Measurements from ENCODE around the gene MKS1.

MKS1 gene

DNA sequence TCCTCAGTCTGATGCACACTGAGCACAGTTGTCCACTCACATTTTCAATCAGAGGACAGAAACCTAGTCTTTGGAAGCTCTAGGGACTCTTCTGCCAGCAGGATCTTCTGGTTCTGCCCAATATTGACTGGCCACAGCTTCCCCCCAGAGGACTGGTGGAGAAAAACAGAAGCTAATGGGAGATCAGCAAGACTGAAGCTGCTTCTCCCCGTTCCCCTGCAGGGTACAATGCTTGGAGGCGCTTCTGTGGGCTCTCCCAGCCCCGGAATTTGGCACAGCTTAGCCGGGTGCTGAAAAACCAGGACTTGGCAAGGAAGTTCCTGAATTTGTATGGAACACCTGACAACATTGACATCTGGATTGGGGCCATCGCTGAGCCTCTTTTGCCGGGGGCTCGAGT, 16.2 kb downstream of the MKS1 start:
- DNase-seq (ENCODE audit: low read depth in 2 of 2), result no peak

DNA sequence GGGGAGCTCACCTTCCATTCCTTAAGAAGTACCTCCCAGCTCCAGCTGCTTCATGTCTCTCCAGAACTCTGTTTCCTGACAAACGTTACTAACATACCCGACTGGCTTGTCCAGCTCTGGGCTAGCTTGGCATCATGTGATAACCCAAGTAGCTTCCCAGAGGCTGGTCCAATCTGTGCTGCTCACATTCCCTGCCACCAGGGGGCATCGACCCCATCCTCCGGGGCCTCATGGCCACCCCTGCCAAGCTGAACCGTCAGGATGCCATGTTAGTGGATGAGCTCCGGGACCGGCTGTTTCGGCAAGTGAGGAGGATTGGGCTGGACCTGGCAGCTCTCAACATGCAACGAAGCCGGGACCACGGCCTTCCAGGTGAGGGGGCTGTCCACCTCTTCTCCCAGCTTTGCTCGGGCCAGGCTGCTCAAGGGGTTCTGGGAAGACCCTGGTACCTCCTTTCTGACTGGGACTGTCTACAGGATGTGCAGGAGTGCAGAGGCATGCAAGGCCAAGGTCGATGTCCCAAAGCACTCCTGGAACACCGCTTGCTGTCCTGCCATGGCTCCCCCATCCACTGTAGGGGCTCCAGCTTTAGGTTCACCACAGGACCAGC, 18.9 kb downstream of the MKS1 start:
- DNase-seq (ENCODE audit: low read depth in 2 of 2), result peak in 1 of 2 donors; percentile 13

DNA sequence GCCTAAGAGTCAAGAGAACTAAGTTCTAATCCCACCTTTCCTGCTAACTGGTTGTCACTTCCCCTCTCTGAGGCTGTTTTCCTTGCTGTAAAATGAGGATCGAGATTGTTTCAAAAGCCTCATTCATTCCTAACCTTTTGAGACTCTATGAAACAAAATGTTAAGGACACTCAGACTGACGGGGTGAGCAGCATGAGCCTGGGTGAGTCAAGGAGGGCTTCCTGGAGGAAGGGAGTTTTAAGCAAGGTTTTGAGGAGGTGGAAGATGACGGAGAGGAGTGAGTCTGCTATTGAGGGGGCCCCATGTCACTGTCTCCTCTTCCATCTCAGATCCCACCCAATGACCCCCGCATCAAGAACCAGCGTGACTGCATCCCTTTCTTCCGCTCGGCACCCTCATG, 22.4 kb downstream of the MKS1 start:
- DNase-seq (ENCODE audit: low read depth in 2 of 2), result no peak

DNA sequence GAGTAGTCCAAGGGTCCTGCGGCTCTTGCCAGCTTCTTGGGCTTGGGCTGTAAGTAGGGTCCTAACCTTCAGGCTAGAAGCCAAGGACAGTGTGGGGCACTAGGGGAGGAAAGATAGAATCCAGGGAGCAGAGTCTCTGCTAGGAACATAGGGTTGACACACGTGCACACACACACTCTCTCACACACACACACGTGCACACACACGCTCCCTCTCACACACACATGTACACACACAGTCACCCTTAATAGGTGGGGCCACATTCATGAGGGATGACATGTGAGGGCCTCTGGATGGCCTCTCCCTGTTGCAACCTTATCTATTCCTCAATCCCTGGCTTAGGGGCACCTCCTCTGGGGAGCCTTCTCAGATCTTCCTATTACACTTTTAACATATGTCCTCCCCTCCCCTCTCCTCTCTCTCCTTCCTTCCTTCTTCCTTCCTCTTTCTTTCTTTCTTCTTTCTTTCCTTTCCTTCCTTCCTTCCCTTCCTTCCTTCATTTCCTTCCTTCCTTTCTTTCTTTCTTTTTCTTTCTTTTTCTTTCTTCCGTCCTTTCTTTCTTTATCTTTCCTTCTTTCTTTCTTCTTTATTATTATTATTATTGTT, 23.4 kb downstream of the MKS1 start:
- no peak for DNase-seq (ENCODE audit: low read depth in 2 of 2)

DNA sequence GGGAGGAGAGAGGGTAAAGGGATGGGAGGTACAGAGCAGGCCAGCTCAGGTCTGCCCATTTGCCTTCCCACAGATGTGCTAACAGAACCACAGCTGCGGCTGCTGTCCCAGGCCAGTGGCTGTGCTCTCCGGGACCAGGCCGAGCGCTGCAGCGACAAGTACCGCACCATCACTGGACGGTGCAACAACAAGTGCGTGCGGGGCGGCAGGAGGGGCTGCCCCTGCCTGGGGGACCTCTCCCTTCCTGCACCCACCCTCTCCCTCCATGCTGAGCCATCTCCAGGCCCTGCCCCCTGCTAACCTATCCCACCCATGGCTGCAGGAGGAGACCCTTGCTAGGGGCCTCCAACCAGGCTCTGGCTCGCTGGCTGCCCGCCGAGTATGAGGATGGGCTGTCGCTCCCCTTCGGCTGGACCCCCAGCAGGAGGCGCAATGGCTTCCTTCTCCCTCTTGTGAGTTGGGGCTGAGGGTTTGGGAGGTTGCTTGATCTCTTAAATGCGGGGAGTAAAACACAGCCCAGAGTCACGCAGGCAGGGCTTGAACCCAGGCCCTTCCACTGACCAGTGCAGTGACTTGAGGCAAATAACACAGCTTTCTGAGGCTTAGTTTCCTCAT, 25.3 kb downstream of the MKS1 start:
- no peak for DNase-seq (ENCODE audit: low read depth in 2 of 2)

DNA sequence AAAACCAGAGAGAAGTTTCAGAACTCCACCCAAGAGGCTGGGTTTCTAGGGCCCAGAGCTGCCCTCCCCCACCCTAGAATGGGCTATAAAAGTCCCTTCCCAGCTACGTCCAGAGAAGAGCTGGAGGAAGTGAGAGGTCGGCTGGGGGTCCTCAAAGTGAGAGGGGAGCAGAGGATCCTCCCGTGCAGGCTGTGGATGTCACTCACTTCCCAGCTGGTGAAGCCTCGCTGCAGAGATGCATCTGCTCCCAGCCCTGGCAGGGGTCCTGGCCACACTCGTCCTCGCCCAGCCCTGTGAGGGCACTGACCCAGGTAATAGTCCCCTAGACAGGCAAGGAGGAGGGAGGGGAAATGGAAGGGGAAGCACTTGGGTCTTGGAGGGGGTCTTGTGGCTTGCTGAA, 26.4 kb downstream of the MKS1 start, which contains the start of gene EPX:
EPX (plus strand) TSS at position 115 of the 400 bp plus-strand sequence; CDS start at position 236, 121 bp downstream.
- no peak for DNase-seq (ENCODE audit: low read depth in 2 of 2)

DNA sequence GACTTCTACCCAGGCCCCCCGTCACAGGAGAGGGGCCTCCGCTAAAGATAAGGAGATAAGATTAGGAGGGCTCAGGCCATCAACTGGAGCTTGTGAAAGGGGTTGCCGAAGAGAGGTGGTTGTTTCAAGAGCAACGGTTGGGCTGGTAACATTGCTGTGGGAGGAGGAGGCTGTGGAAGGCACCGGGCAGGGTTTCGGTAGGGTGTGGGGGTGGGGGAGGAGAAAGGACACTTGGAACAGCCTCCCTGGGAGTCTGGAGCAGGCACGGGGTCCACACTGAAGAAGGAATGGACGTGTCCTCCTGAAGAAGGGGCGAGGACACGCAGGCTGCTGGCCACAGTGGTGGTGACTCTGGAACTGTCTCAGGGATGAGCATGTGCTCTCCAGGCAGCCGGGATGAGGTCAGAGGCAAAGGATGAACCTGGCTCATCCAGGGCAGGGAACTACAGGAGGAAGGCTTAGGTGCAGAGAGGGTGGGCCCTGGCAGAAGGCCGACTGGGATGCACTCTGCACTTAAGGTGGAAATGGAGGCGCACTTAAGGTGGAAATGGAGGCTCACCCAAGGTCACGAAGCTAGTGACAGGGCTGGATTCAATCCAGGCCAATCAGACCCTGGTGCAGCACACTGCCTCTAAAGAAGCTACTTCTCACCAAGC, 27.7 kb downstream of the MKS1 start:
- no peak for DNase-seq (ENCODE audit: low read depth in 2 of 2)

DNA sequence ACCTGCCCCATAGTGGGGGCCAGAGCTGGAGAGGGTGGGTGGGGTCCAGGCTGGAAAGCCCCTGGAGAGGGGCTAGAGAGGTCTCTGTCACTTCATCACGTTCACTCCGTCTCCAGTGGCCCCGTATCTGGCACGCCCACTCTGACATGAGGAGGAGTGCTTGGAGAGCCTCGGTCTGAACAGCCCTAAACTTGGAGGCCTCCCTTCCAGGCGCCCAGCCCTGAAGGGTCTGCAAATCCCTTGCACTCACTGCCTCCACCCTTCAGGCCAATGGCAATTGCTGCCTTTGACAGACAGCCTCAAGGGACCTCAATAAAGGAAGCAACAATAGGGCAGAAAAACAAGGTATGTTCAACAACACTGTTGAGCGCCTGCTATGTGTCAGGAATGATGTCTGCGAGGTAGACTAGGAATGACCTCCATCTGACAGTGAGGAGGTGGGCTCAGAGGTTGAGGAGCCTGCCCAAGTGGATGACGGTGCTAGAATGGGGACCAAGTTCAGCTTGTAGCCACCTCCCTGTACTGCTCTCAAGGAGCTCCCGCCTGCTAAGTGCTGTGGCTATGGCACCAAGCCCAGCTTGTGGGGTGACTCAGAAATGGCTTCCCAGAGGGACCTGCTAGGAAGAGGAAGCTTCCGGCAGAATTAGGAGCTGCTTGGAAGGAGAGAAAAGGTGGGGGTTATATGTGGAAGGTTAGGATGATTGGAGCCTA, 29.5 kb downstream of the MKS1 start:
- no peak for DNase-seq (ENCODE audit: low read depth in 2 of 2)

DNA sequence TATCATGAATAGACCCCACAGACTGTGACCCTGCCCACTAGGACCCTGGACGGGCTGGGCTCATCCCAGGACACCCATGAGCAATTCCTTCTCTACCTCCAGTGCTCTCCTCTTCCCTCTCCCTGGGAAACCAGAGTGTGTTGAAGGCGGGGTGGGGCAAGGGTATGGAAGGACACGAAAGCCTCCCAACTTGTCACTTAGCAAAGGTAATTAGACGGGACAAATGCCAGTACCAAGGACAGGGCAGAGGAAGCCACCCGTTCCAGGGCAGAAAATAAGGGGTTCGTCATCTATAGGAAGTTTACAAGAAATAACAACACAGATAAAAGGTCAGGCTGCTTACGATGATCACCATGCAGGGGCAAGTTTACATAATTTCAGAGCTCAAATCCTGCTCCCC, 31.4 kb downstream of the MKS1 start:
- DNase-seq (ENCODE audit: low read depth in 2 of 2), result no peak

DNA sequence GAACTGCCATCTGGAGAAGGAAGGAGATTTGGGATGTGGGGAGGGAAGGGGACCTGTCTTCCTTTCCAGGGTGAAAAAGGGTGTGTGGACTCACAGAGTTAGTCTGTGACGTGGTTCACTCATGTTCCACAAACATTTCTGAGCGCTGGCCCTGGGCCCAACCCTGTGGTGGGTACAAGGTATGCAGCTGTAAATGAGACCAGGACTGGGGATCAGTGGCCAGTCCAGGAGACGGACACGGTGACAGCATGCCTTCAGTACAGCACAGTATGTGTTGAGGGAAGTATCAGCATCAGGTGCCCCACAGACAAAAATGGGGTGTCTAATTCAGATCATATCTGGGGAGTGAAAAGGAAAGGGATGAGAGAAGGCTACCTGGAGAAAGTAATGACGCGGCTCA, 32.0 kb downstream of the MKS1 start:
- no peak for DNase-seq (ENCODE audit: low read depth in 2 of 2)

DNA sequence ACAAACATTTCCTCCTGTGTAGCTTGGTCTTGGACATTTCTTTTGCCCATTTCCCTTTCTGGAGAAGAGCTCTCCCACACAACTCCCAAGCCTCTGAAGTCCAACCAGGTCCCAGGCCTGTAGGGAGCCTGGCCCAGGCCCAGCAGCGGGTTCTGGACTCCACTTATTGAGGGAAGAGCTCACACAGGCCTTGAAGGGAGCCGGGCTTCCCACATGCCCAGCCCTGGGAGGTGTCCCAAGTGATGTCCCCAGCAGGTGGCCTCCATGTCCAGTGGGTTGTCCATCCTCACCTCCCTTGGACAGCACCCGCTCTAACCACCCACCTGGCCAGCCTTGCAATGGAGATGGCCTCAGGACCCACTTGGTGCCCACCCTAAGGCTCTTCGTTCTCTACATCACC, 32.5 kb downstream of the MKS1 start:
- DNase-seq (ENCODE audit: low read depth in 2 of 2), result no peak

DNA sequence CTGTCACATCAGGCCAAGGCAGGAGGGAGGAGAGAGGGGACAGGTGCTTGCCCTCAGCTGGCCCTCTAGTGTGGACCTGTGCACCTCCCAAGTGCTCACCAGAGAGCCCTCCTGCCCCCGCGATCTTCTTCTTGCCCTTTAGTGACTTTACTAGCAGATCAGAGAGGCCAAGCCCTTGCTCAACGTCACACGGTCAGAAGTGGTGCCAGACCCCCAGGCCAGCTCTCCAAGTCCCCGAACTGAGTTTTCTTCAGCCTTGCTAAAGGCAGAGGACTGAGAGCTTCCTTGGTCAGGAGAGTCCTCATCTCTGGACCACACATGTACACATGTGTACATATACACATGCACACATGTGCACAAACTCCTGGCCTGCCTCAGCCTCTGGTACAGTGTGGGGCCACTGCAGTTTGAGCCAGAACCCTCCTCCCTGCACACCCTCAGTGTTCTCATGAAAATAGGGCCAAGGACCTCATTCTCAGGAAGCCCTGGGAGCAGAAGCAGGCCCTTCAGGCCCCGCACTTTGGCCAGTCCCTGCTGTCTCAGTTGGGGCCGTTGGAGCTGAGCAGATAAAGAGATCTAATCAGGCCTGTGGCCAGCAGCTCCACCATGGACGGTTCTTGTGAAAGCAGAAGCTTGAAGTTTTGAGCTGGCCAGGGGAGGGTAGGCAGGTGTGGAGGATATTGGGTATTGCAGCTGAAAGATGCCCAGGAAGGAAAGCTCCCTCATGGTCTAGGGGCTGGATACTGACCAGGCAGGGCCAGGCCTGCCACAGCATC, 33.9 kb downstream of the MKS1 start:
- no peak for DNase-seq (ENCODE audit: low read depth in 2 of 2)

DNA sequence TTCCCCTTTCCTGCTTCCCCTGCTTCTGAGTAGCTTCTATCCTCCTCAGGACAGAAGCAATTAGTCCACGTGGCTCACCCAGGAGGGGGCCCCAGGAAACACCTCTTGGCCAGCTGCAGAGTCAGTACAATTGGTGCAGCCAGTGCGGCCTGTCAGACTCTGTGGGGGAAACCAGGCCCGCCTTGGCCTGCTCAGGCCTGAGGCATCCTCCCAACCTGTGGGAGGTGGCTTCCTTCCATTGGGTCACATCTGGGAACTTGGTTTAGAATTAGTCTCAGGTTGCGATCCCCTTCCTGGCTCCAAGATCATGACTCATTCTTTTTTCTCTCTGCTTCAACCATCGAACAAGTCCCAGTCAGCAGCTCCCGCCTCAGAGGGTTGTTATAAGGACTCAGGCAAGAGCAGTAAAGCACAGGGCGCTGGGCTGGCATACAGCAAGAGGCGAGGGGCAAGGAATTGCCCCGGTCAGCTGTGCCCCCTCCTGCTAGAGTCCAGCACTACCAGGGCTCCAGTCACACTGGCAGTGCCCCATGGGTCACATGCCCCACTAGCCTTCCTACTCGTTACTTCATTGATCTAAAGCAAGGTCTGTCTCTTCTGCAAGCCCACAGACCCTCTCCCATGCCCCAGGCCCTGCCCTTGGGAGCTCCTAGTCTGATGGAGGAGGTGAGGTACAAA, 34.6 kb downstream of the MKS1 start:
- DNase-seq (ENCODE audit: low read depth in 2 of 2), result no peak

DNA sequence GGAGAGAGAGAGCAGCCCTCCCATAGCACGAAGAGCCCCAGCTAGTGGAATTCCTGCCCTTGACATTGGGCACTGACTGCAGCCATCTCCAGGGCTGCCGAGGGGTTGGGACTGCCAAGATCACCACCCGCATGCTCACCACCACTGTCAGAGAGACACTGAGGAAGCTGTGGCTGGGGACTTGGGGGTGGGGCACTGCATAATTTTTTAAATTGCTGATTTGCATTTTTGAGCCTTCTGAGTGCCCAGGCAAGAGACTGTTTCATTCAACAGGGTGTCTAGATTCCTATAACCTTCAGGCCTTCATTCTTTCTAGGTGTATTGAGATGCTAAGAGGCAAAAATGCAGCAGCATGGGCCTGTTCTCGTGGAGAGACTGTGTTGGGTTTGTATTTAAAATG, 35.5 kb downstream of the MKS1 start:
- no peak for DNase-seq (ENCODE audit: low read depth in 2 of 2)

DNA sequence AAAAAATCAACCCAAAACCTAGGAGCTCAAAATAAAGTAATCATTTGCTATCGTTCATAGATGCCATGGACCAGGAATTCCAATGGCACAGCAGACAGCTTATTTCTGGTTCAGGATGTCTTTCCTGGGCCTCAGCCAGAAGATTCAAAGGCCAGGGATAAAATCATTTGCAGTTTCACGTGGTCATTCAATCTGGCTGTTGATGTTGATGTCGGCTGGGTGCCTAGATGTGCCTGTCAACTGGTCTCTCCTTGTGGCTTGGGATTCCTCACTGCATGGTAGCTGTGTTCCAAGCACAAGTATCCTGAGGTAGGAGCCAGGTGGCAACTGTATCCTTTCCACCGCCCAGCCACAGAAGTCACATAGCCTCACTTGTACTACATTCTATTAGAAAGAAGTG, 37.3 kb downstream of the MKS1 start:
- no peak for DNase-seq (ENCODE audit: low read depth in 2 of 2)

DNA sequence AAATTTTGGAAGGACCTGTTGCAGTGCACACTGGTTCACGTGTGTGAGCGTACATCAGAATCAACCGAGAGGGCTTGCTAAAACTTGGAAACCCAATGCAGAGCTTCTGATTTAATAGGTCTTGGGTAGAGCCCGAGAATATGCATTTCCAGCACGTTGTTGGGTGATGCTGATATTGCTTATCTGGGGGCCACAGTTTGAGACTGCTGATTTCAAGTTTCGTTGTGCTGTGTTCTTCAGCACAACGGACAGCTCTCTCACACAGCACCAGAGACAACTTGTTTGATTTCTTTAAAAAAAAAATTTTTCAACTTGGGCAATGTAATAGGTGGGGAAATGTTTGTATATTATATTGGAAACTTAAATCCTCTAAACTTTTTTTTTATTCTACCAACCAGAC, 42.9 kb downstream of the MKS1 start:
- DNase-seq (ENCODE audit: low read depth in 2 of 2), result no peak

DNA sequence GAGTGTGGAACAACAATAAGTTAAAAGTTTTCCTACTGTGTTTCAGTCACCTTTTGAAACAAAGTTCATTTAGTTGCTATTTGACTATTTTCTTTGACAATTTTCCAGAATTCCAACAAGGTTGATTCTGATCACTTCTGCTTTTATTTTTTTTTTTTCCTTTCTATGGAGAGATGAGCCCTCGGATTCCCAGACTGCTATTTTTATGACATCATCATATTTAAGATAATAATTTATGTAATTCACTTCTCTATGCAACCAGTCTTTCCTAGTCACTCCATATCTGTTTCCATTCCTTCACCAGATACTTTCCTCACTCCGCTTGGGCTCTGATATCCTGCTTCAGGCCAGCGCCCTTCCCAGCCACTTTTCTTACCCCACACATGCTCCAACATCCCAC, 44.2 kb downstream of the MKS1 start:
- DNase-seq (ENCODE audit: low read depth in 2 of 2), result no peak

DNA sequence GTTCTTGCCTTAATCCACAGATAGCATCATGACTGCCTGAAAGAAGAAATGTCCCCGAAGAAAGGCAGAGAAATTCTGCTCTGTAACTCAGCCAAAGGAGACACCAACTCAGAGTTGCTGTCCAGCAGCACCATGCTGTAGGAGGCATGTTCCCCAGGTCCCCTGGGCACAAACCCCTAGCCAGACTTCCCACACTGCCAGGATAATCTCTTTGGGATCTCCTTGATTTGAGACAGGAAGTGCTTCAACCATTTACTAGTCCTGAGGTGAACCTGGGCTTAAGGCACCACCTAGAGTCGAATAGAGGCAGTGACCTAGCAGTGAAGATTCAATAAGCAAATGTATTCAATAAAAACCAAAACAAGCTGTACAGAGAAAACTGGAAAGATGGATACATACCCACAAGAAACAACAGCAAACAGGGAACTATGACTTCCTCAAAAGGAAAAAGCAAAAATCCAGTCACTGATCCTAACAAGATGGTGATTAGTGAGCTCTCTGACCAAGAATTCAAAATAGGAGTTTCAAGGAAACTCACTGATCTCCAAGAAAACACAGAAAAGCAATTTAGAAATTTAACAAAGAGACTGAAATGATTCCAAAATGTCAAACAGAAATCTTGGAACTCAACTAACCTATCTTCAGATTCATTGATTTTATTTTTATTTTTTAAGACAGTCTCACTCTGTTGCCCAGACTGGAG, 46.5 kb downstream of the MKS1 start:
- DNase-seq (ENCODE audit: low read depth in 2 of 2), result peak in 1 of 2 donors; percentile 24

DNA sequence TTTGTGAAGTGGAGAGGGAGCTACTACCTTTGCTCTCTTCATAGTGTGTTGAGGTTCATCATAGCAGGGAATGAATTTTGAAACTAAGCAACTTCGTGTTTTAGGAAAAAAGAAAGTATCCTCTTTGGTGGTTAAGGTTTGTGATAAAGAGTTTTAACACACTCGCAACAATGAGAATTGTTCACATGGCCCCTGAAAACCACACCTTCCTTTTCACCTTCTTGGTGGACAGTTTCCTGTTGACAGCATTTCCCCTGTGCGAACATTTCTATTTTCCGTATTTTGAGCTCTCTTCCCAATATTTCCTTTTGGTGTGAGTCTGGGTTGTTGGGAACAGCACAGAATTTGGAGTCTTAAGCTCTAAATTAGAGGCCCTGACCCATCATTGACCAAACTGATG, 48.4 kb downstream of the MKS1 start:
- DNase-seq (ENCODE audit: low read depth in 2 of 2), result no peak

DNA sequence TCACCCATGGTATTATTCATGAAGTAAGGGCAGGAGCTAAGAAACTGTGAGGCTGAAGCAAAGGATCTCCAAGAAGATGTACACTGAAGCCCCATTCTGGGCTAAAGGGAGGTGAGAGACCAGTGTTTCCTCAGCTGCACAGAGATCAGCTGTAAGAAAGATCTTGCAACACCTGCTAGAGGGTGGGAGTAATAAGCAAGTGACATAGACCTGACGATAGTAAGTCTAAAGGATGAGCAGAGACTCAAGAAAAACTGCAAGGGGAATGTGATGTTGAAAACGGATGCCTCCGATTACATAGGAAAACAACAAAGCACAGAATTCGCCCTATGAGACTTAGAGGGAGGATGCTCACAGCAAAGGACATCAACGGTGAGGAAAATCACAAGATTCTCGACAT, 52.4 kb downstream of the MKS1 start, which contains the start of gene OR4D2:
OR4D2 (plus strand) TSS at position 301 of the 400 bp plus-strand sequence. CDS start 2,674 bp downstream, outside the sequence.
- DNase-seq (ENCODE audit: low read depth in 2 of 2), result no peak
